Heart left ventricle (tissue), 13 donors: ENCODE measurements around the gene KRT86.

ENCODE experiments used
- POLR2A ChIP-seq, 2 donors: fragments of 450-650 bp; IDR thresholded peaks; one replicate each; pipeline ENCODE4 v1.6.1; 2017; ENCODE audit warnings: antibody characterized with exemption in 2 of 2, mild to moderate bottlenecking in 2 of 2, moderate library complexity in 2 of 2
- TF ChIP-seq, protein P1 (sequence below), 12 donors: fragments of 200-600 bp; sonication (generic) in 4 of 12; IDR thresholded peaks; one replicate each; pipeline versions ENCODE4 v1.5.0 to v1.8.0; 2018 to 2022; ENCODE audit warnings: antibody characterized with exemption in 12 of 12, mild to moderate bottlenecking in 5 of 12
- donor health status: ischemic (EF 13 %, LVEDD 7.1; RV severe dilation, severe dysfunction).
- donor health status: DM: no; HTN: yes; CAD: no.
- donor health status: DM: no; HTN: no; CAD: no.
- donor health status: ischemic (EF 25% LVEDD 6.9; RV normal size, moderate dysfunction).
- donor health status: ischemic (EF 25% LVEDD 5.7; RV mildly dilated, moderate dysfunction).
- donor health status: ischemic (EF 35%, LVEDD 5.7; RV mildly dilated, moderate dysfunction).
- donor health status: nonischemic (EF 11% LVEDD 7.7; RV severe dilation, severe dysfunction).
- donor health status: DM: yes; HTN: yes; CAD: no.
- donor health status: PGD.
- donor health status: ischemic (EF 29% LVEDD 5.4; RV normal size, mild dysfunction).
- donor health status: nonischemic (EF 23%, LVEDD 6.1; RV moderate dilation, normal function).

DNA sequence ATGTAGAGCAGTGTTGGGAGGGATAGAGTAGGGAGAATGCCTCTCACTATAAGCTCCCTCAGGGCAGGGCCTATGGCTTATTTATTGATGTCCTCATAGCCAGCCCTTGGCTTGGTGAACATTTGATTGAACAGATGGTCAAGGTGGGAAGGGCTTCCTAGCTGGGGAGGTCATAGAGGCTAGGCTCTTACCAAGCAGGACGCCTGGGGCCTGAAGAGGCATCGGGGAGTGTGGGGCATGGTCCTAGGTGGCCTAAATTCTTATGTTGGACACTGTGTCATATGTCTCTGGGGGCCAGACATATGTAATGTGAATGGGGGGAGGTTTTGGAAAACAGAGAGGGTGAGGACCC lies 17.9 kb upstream of the KRT86 start:
- TF ChIP-seq POLR2A (IDR thresholded peaks at IDR 0.05): no peak
- TF ChIP-seq, protein P1, sequence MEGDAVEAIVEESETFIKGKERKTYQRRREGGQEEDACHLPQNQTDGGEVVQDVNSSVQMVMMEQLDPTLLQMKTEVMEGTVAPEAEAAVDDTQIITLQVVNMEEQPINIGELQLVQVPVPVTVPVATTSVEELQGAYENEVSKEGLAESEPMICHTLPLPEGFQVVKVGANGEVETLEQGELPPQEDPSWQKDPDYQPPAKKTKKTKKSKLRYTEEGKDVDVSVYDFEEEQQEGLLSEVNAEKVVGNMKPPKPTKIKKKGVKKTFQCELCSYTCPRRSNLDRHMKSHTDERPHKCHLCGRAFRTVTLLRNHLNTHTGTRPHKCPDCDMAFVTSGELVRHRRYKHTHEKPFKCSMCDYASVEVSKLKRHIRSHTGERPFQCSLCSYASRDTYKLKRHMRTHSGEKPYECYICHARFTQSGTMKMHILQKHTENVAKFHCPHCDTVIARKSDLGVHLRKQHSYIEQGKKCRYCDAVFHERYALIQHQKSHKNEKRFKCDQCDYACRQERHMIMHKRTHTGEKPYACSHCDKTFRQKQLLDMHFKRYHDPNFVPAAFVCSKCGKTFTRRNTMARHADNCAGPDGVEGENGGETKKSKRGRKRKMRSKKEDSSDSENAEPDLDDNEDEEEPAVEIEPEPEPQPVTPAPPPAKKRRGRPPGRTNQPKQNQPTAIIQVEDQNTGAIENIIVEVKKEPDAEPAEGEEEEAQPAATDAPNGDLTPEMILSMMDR (IDR thresholded peaks at IDR 0.05): no peak
